Cardiac fibroblast (primary cell): Measurements from ENCODE around the gene COL5A2.
A peak's percentile ranks its signal among the peaks of the same experiment; 100 is the strongest.

Experiments used
- DNase-seq, 2 donors: peaks; one replicate each; pipeline versions ENCODE4 v3.0.0 to v3.0.0-alpha.2; 2010; ENCODE audit warnings: low read depth in 2 of 2
- H3K4me3 ChIP-seq, 2 donors: replicated peaks in 1 of 2; 1 replicate in 1 of 2; 2 replicates in 1 of 2; pipeline ENCODE4 v1.5.1; 2011; ENCODE audit warnings: low read depth in 2 of 2, low read length in 2 of 2, mild to moderate bottlenecking in 2 of 2, moderate library complexity in 1 of 2
- CTCF ChIP-seq: IDR thresholded peaks from one replicate; pipeline ENCODE4 v1.5.1; 2011; ENCODE audit warnings: low read depth, mild to moderate bottlenecking, low read length, inconsistent platforms

COL5A2 gene

GRCh38 chr2:189056200-189057106 is 123.1 kb downstream of the COL5A2 start:
- TF ChIP-seq CTCF = no peak
- peak in 1 of 2 donors; percentile 16 for DNase-seq
- H3K4me3 ChIP-seq = no peak overlapping the region

GRCh38 chr2:189050165-189050712 is 129.3 kb downstream of the COL5A2 start:
- no peak overlapping the region for H3K4me3 ChIP-seq
- no peak for TF ChIP-seq CTCF
- DNase-seq = no peak

GRCh38 chr2:189049709-189050164 is 129.8 kb downstream of the COL5A2 start:
- no peak for TF ChIP-seq CTCF
- DNase-seq = no peak
- no peak overlapping the region for H3K4me3 ChIP-seq

- TF ChIP-seq CTCF = no peak
- H3K4me3 ChIP-seq = no peak overlapping the region
- DNase-seq = no peak
Observed at GRCh38 chr2:189048189-189048588, 131.4 kb downstream of the COL5A2 start.

- DNase-seq = no peak
- H3K4me3 ChIP-seq = no peak overlapping the region
- no peak for TF ChIP-seq CTCF
Observed at GRCh38 chr2:189047171-189047888, 132.2 kb downstream of the COL5A2 start.

- H3K4me3 ChIP-seq = no peak overlapping the region
- TF ChIP-seq CTCF = no peak
- no peak for DNase-seq
Observed at GRCh38 chr2:189046320-189046719, 133.2 kb downstream of the COL5A2 start.
